Measurements from ENCODE around the gene VPS13A.
A peak's percentile ranks its signal among the peaks of the same experiment; 100 is the strongest.

VPS13A gene

GRCh38 chr9:77293949-77294348, 116.6 kb downstream of the VPS13A start:
- POLR2A ChIA-PET: no interaction called here
- H3K4me1 ChIP-seq (ENCODE audit: control insufficient read depth, insufficient read depth, low read length): no peaks in the 10 kb centered on the region
- H3K4me3 ChIP-seq (ENCODE audit: low read depth, low read length): no peak overlapping the region
- CTCF ChIA-PET: no interaction called here
- H3K9me3 ChIP-seq (ENCODE audit: control insufficient read depth, insufficient read depth, low read depth, low read length): no peaks in the 10 kb centered on the region
- TF ChIP-seq ZNF121 (tag by site-specific recombination; IDR thresholded peaks at IDR 0.05): peak; percentile 66
- TF ChIP-seq ZNF530 (tag by site-specific recombination; IDR thresholded peaks at IDR 0.05; ENCODE audit: low read depth): no peak
- H3K36me3 ChIP-seq (ENCODE audit: control insufficient read depth in 2 of 2, insufficient read depth in 1 of 2, low read length in 2 of 2): peaks cover 4 to 5% of the 10 kb centered on the region in 2 experiments; a peak in 1 of 3 replicates
- H3K27ac ChIP-seq (ENCODE audit: extremely low read depth, low read depth, low read length): no peak overlapping the region

DNA sequence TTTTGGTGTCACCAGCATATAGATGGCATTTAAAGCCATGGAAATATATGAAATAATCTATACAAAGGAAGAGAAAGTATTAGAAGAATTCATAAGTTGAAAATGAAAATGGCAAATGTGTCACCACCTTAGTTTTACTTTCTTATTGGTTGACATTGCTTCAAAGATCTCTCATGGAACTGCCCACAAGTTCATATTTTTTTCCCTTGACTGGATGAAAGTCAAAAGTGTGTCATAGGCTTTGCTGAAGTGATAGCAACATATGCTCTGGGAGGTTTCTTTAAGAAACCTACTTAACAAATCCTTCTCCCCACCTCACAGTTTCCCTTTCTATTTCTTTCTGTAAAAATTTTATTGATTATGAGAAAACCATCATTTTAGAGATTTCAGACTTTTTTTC, 127.2 kb downstream of the VPS13A start:
- CTCF ChIA-PET: no interaction called here
- Histone ChIP-seq H3K36me3 (ENCODE audit: control insufficient read depth in 2 of 2, insufficient read depth in 1 of 2, low read length in 2 of 2) (peaks cover 0 to 6% of the 10 kb centered on the region in 2 experiments; a peak in 2 of 3 replicates), H3K9me3 (ENCODE audit: control insufficient read depth, insufficient read depth, low read depth, low read length) (no peaks in the 10 kb centered on the region), H3K27ac (ENCODE audit: extremely low read depth, low read depth, low read length) (no peak overlapping the region), H3K4me1 (ENCODE audit: control insufficient read depth, insufficient read depth, low read length) (no peaks in the 10 kb centered on the region), H3K4me3 (ENCODE audit: low read depth, low read length) (no peak overlapping the region)
- TF ChIP-seq ZNF510 (tag by site-specific recombination; IDR thresholded peaks at IDR 0.05; ENCODE audit: insufficient replicate concordance) (no peak), ZNF639 (tag by site-specific recombination; IDR thresholded peaks at IDR 0.05) (no peak), ZNF350 (tag by site-specific recombination; IDR thresholded peaks at IDR 0.05) (no peak), ZEB2 (tag by site-specific recombination; IDR thresholded peaks at IDR 0.05) (no peak)
- POLR2A ChIA-PET: no interaction called here

DNA sequence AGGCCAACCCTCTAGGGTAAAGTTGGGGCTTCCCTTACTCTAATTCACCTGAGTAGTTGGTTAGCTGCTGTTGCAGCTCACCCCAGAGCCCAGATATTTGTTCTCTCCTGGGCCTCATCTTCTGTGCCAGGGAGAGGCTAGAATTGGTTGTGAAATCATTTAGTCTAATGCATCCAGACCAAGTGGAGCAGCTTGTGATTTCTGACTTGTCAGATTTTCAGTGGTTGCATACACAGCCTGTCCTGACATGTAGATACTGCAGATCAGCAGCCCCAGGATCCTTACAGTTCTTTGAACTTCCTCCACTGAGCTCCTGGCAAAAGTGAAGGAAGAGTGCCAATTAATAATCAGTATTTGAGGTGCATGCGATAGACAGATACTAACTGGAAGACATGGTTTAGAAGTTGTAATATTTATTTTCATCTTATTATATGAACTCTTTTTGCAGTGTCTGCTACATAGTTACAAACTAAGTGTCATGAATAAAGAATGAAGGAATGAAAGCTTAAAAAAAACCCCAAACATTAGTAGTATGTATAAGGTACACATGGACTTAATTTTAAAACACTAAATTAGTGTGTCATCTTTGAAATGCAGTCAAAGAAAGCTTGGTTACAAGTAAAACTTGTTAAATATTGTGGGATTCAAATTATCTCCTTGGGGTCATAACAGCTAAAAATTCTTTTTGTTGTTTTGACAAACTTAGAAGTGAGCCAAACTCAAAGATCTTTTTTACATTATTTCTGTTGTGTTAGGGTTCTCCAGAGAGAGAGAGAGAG, 128.5 kb downstream of the VPS13A start:
- CTCF ChIA-PET: interaction anchor here (0.6 to 2.2 kb wide), 4 partner anchors 9 to 183 kb away, joined by 3 to 9 read pairs (median 5); no protein-coding TSS in a partner anchor
- POLR2A ChIA-PET: no interaction called here
- Histone ChIP-seq H3K36me3 (ENCODE audit: control insufficient read depth in 2 of 2, insufficient read depth in 1 of 2, low read length in 2 of 2) (peaks cover 0 to 14% of the 10 kb centered on the region in 2 experiments; a peak in 2 of 3 replicates), H3K4me3 (ENCODE audit: low read depth, low read length) (no peak overlapping the region), H3K27ac (ENCODE audit: extremely low read depth, low read depth, low read length) (no peak overlapping the region), H3K4me1 (ENCODE audit: control insufficient read depth, insufficient read depth, low read length) (no peaks in the 10 kb centered on the region), H3K9me3 (ENCODE audit: control insufficient read depth, insufficient read depth, low read depth, low read length) (no peaks in the 10 kb centered on the region)
- TF ChIP-seq ZNF785 (tag by site-specific recombination; IDR thresholded peaks at IDR 0.05) (no peak), ZSCAN4 (tag by site-specific recombination; IDR thresholded peaks at IDR 0.05) (peak; percentile 60; the same call in 1 of the 2 replicates)

- ChIA-PET CTCF (interaction anchor here (2.2 kb wide), 1 partner anchor 16 kb away, joined by 9 read pairs; no protein-coding TSS in a partner anchor), POLR2A (interaction anchor here (0.6 kb wide), 1 partner anchor 38 kb away, joined by 3 read pairs; no protein-coding TSS in a partner anchor)
- H3K36me3 ChIP-seq (ENCODE audit: control insufficient read depth in 2 of 2, insufficient read depth in 1 of 2, low read length in 2 of 2): peaks cover 3 to 14% of the 10 kb centered on the region in 2 experiments; a peak in 2 of 3 replicates
- H3K4me3 ChIP-seq (ENCODE audit: low read depth, low read length): no peak overlapping the region
- H3K27ac ChIP-seq (ENCODE audit: extremely low read depth, low read depth, low read length): no peak overlapping the region
- no peaks in the 10 kb centered on the region for H3K9me3 ChIP-seq (ENCODE audit: control insufficient read depth, insufficient read depth, low read depth, low read length)
- H3K4me1 ChIP-seq (ENCODE audit: control insufficient read depth, insufficient read depth, low read length): no peaks in the 10 kb centered on the region
- TF ChIP-seq SP2 (tag by site-specific recombination; IDR thresholded peaks at IDR 0.05) (no peak), ZNF138 (tag by site-specific recombination; IDR thresholded peaks at IDR 0.05; ENCODE audit: borderline replicate concordance) (no peak), ZNF585B (tag by site-specific recombination; IDR thresholded peaks at IDR 0.05) (no peak), ZNF521 (tag by site-specific recombination; IDR thresholded peaks at IDR 0.05) (no peak), ZNF626 (tag by site-specific recombination; IDR thresholded peaks at IDR 0.05) (no peak), GLI4 (tag by site-specific recombination; IDR thresholded peaks at IDR 0.05) (no peak), ZNF544 (tag by site-specific recombination; IDR thresholded peaks at IDR 0.05) (no peak), ZSCAN4 (tag by site-specific recombination; IDR thresholded peaks at IDR 0.05) (no peak), TRIM28 (IDR thresholded peaks at IDR 0.05; ENCODE audit: borderline replicate concordance, low read length) (no peak), ZNF2 (tag by site-specific recombination; IDR thresholded peaks at IDR 0.05) (no peak), ZSCAN30 (tag by site-specific recombination; IDR thresholded peaks at IDR 0.05) (no peak), ZBTB7A (tag by site-specific recombination; IDR thresholded peaks at IDR 0.05; ENCODE audit: low read depth) (no peak)
- TF ChIP-seq, protein P1, sequence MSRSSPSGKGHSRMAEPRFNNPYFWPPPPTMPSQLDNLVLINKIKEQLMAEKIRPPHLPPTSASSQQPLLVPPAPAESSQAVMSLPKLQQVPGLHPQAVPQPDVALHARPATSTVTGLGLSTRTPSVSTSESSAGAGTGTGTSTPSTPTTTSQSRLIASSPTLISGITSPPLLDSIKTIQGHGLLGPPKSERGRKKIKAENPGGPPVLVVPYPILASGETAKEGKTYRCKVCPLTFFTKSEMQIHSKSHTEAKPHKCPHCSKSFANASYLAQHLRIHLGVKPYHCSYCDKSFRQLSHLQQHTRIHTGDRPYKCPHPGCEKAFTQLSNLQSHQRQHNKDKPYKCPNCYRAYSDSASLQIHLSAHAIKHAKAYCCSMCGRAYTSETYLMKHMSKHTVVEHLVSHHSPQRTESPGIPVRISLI (tag by site-specific recombination; IDR thresholded peaks at IDR 0.05): no peak
- TF ChIP-seq, protein P2, sequence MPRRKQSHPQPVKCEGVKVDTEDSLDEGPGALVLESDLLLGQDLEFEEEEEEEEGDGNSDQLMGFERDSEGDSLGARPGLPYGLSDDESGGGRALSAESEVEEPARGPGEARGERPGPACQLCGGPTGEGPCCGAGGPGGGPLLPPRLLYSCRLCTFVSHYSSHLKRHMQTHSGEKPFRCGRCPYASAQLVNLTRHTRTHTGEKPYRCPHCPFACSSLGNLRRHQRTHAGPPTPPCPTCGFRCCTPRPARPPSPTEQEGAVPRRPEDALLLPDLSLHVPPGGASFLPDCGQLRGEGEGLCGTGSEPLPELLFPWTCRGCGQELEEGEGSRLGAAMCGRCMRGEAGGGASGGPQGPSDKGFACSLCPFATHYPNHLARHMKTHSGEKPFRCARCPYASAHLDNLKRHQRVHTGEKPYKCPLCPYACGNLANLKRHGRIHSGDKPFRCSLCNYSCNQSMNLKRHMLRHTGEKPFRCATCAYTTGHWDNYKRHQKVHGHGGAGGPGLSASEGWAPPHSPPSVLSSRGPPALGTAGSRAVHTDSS (tag by site-specific recombination; IDR thresholded peaks at IDR 0.05): no peak
Measured at GRCh38 chr9:77307166-77307565, 129.8 kb downstream of the VPS13A start.

All from HEK293 (cell line).